Mononuclear cell (primary cell): ENCODE measurements around the gene ATRN. TPM values are rescaled to one million over a fixed set of nuclear protein-coding genes. Genes with fewer than 3 reads are reported as not detected.
"Not testable (repeated sequence)": the region's sequence is repeated elsewhere in the genome, so short reads cannot be mapped to it uniquely, and the experiment has no call there.

Source experiments
- H3K27me3 ChIP-seq: 2 replicates; pipeline ENCODE4 v1.6.0; 2011; ENCODE audit warnings: low read length, control low read depth; ENCODE audit not compliant: insufficient read depth
- H3K4me1 ChIP-seq: 2 replicates; pipeline ENCODE4 v1.5.1; 2011; ENCODE audit warnings: mild to moderate bottlenecking, low read length, control low read depth; ENCODE audit not compliant: insufficient read depth
- H3K4me3 ChIP-seq: 2 replicates; pipeline ENCODE4 v1.5.1; 2011; ENCODE audit warnings: mild to moderate bottlenecking, low read length, moderate library complexity
- H3K9me3 ChIP-seq: 2 replicates; pipeline ENCODE4 v1.5.1; 2011; ENCODE audit warnings: low read depth, mild to moderate bottlenecking, control low read depth, low read length
- total RNA-seq: library from RNA; depleted of rRNA; stranded (reverse); fragments of >200 nt; gene quantifications from one replicate; pipeline ENCODE4 v1.2.3, GENCODE V29; 2012

ATRN gene
- total RNA-seq, result 11.6 TPM

GRCh38 chr20:3470627-3471396, at the start of gene ATRN:
TSS of gene ATRN (plus strand) at chr20:3471018. CDS start at chr20:3471108, 90 bp downstream.
- Histone ChIP-seq H3K27me3 (no peaks in the 10 kb centered on the region), H3K4me1 (peaks cover 28% of the 10 kb centered on the region), H3K9me3 (no peaks in the 10 kb centered on the region), H3K4me3 (peak within 1 kb of the TSS; percentile 71)

DNA sequence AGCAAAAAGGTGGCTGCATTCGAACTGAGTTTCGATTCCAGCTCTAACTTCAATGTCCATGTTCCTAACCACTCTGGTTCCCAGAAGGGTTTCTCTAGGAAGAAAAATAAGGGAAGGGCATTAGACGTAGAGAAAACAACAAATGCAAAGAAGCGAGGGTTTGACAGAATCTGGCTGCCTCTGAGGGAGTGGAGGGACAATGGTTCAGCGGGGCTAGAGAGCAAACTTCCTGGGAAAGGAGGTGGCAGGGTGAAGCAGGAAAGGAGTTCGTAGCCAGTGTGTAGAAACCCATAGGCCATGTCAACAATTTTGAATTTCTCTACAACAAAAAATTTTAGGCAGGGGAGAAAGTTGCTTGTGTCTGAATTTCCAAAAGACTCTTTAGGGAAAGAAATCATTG, 48.8 kb upstream of the ATRN start:
- Histone ChIP-seq H3K4me3 (no peak overlapping the region), H3K27me3 (no peaks in the 10 kb centered on the region), H3K9me3 (no peaks in the 10 kb centered on the region), H3K4me1 (peaks cover 19% of the 10 kb centered on the region)

GRCh38 chr20:3423126-3423525, 47.7 kb upstream of the ATRN start:
- H3K4me1 ChIP-seq, result peaks cover 19% of the 10 kb centered on the region
- no peaks in the 10 kb centered on the region for H3K27me3 ChIP-seq
- H3K9me3 ChIP-seq, result no peaks in the 10 kb centered on the region
- H3K4me3 ChIP-seq, result no peak overlapping the region

GRCh38 chr20:3426766-3427165, 44.1 kb upstream of the ATRN start:
- H3K4me3 ChIP-seq, H3K27me3 ChIP-seq, H3K9me3 ChIP-seq: not testable (repeated sequence)

GRCh38 chr20:3430376-3431069, 40.3 kb upstream of the ATRN start:
- no peaks in the 10 kb centered on the region for H3K9me3 ChIP-seq
- no peak overlapping the region for H3K4me3 ChIP-seq
- H3K27me3 ChIP-seq, result no peaks in the 10 kb centered on the region
- H3K4me1 ChIP-seq, result peaks cover 53% of the 10 kb centered on the region

More at GRCh38 chr20:3426766-3427165, 44.1 kb upstream of the ATRN start:
- H3K4me1 ChIP-seq, result peaks cover 31% of the 10 kb centered on the region

GRCh38 chr20:3431109-3431508, 39.7 kb upstream of the ATRN start:
- no peak overlapping the region for H3K4me3 ChIP-seq
- peaks cover 53% of the 10 kb centered on the region for H3K4me1 ChIP-seq
- no peaks in the 10 kb centered on the region for H3K9me3 ChIP-seq
- H3K27me3 ChIP-seq, result no peaks in the 10 kb centered on the region

- H3K4me1 ChIP-seq, result peaks cover 53% of the 10 kb centered on the region
- no peaks in the 10 kb centered on the region for H3K27me3 ChIP-seq
- no peak overlapping the region for H3K4me3 ChIP-seq
- H3K9me3 ChIP-seq, result no peaks in the 10 kb centered on the region
Observed at GRCh38 chr20:3432844-3433243, 38.0 kb upstream of the ATRN start.

GRCh38 chr20:3433744-3434143, 37.1 kb upstream of the ATRN start:
- Histone ChIP-seq H3K27me3 (no peaks in the 10 kb centered on the region), H3K4me3 (no peak overlapping the region), H3K9me3 (no peaks in the 10 kb centered on the region), H3K4me1 (peaks cover 53% of the 10 kb centered on the region)

GRCh38 chr20:3434232-3434631, 36.6 kb upstream of the ATRN start:
- Histone ChIP-seq H3K27me3 (no peaks in the 10 kb centered on the region), H3K4me3 (no peak overlapping the region), H3K4me1 (peaks cover 52% of the 10 kb centered on the region), H3K9me3 (no peaks in the 10 kb centered on the region)

- H3K27me3 ChIP-seq, result no peaks in the 10 kb centered on the region
- peaks cover 24% of the 10 kb centered on the region for H3K4me1 ChIP-seq
- no peak overlapping the region for H3K4me3 ChIP-seq
- H3K9me3 ChIP-seq, result no peaks in the 10 kb centered on the region
Observed at GRCh38 chr20:3436864-3437574, 33.8 kb upstream of the ATRN start.

DNA sequence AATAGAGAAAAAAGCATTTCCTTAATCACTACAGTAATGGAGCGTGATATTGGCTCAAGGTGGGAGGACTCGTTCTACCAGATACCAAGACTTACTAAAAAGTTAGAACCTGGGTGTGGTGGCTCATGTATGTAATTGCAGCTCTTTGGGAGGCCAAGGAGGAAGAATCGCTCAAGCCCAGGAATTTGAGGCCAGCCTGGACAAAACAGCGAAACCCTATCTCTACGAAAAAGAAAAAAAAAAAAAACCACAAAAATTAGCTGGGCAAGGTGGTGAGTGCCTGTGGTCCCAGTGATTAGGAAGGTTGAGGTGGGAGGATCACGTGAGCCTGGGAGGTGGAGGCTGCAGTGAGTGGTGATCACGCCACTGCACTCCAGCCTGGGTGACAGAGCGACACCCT, 24.0 kb upstream of the ATRN start:
- peaks cover 8% of the 10 kb centered on the region for H3K4me1 ChIP-seq
- no peak overlapping the region for H3K4me3 ChIP-seq
- no peaks in the 10 kb centered on the region for H3K9me3 ChIP-seq
- H3K27me3 ChIP-seq, result no peaks in the 10 kb centered on the region

- no peak overlapping the region for H3K4me3 ChIP-seq
- H3K27me3 ChIP-seq, result no peaks in the 10 kb centered on the region
- H3K9me3 ChIP-seq, result no peaks in the 10 kb centered on the region
- H3K4me1 ChIP-seq, result peaks cover 8% of the 10 kb centered on the region
Observed at GRCh38 chr20:3447321-3447720, 23.5 kb upstream of the ATRN start.

DNA sequence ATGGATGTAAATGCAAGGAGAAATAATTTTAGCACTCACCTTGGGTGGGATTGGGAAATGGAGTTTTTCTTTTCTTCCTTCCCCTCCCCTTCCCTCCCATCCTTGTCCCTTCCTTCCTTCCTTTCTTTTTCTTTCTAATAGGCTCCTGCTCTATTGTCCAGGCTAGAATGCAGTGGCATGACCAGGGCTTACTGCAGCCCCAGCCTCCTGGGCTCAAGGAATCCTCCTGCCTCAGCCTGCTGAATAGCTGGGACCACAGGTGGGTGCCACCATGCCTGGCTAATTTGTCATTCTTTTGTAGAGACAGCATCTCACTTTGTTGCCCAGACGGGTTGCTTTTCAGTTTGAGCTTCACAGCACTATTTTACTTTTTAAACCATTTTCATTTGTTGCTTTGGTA, 21.5 kb upstream of the ATRN start:
- no peaks in the 10 kb centered on the region for H3K9me3 ChIP-seq
- H3K27me3 ChIP-seq, result no peaks in the 10 kb centered on the region
- no peak overlapping the region for H3K4me3 ChIP-seq
- H3K4me1 ChIP-seq, result peaks cover 8% of the 10 kb centered on the region

DNA sequence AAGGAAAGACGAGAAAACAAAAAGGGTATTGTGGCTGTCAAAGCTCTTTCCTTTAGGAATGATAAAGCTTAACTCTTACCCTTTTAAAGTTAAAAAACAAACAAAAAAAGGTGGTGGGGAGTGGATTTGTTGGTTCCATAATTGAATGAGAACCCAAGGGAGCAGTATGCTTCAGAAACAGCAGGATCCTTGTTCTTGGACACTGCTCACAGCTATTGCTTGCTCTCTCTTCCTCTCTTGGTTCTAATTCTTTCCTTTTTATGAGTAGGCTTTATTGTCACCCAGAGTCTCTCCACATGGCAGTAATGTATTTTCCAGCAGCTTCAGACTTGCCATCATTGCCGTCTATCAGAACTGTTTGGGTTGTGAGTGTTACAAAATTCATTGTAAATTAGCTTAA, 18.7 kb upstream of the ATRN start:
- Histone ChIP-seq H3K4me3 (no peak overlapping the region), H3K9me3 (no peaks in the 10 kb centered on the region), H3K4me1 (peaks cover 7% of the 10 kb centered on the region), H3K27me3 (no peaks in the 10 kb centered on the region)

- H3K4me3 ChIP-seq, result no peak overlapping the region
- H3K27me3 ChIP-seq, result no peaks in the 10 kb centered on the region
- peaks cover 1% of the 10 kb centered on the region for H3K4me1 ChIP-seq
- H3K9me3 ChIP-seq, result no peaks in the 10 kb centered on the region
Observed at GRCh38 chr20:3452690-3453089, 18.1 kb upstream of the ATRN start.
